AG04449 (cell line): ENCODE results near the gene LRRC4B.
"Not testable (repeated sequence)": the region's sequence is repeated elsewhere in the genome, so short reads cannot be mapped to it uniquely, and the experiment has no call there.

ENCODE experiments used
- CTCF ChIA-PET: fragments of 350-600 bp; formaldehyde crosslinking; extraction: SDS; loops from one replicate; lab custom pipeline; 2021; ENCODE audit warnings: antibody characterized with exemption; lab: Yijun Ruan, JAX
- POLR2A ChIA-PET: fragments of 400-600, 350-600 bp; formaldehyde crosslinking; extraction: SDS; loops from one replicate; lab custom pipeline; 2020; ENCODE audit warnings: antibody characterized with exemption, inconsistent platforms; lab: Yijun Ruan, JAX
- DNase-seq: peaks from one replicate; pipeline ENCODE4 v3.0.0-alpha.2; 2010; ENCODE audit warnings: low read depth, low spot score
- H3K4me3 ChIP-seq: 2 replicates; pipeline ENCODE4 v1.5.1; 2011; ENCODE audit warnings: low read depth, mild to moderate bottlenecking, control low read depth, low read length
- CTCF ChIP-seq: IDR thresholded peaks from one replicate; pipeline ENCODE4 v1.5.1; 2011; ENCODE audit warnings: mild to moderate bottlenecking, moderate library complexity, low read length, control low read depth, inconsistent platforms; ENCODE audit not compliant: insufficient read depth; ENCODE audit errors: missing control alignments

LRRC4B gene

DNA sequence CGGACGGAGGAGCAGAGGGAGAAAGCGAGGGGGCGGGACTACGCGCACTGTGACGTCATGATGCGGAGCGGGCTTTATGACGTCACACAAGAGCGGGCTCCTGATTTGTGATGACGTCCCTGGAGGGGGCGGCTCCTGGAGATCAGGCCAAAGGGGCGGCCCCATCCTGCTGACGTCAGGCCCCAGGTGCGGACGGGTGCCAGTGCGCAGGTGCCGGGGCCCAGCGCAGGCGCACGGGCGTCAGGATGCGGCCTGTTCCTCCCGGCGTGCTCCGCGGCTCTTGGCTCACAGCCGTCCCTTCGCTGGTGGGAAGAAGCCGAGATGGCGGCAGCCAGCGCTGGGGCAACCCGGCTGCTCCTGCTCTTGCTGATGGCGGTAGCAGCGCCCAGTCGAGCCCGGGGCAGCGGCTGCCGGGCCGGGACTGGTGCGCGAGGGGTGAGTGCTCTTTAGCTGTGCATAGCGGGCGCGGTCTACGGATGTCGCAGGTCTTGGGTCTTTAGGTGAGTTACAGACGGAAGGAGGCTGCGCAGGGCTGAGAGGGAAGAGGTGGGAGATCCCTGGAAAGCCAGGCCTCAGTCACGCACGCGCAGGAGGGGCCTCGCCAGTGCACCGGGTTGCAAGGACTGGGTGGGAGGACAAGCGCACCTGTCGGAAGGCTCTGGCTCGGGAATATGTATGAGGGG, 91.9 kb downstream of the LRRC4B start, which contains the start of the genes EMC10 and GARIN5A:
Gene EMC10 (plus strand): TSS at position 284 of the 683 bp plus-strand sequence. CDS start 38 bp downstream, at position 322.
Gene GARIN5A (minus strand): TSS at position 625 of the 683 bp plus-strand sequence. CDS start 460 bp downstream, at position 165.
- TF ChIP-seq CTCF, result no peak
- POLR2A ChIA-PET, result no interaction called here
- H3K4me3 ChIP-seq, result peak within 1 kb of the TSS; percentile 91
- CTCF ChIA-PET, result interaction anchor here (1.1 kb wide), 1 partner anchor 16 kb away, joined by 5 read pairs; no protein-coding TSS in a partner anchor
- peak; percentile 49 for DNase-seq

GRCh38 chr19:50475736-50476223, 92.5 kb downstream of the LRRC4B start:
- peak overlapping the region; percentile 91; the same call in 1 of the 2 replicates for H3K4me3 ChIP-seq
- POLR2A ChIA-PET, result no interaction called here
- CTCF ChIA-PET, result interaction anchor here (1.1 to 3.9 kb wide), 3 partner anchors 10 to 15 kb away, joined by 5 to 35 read pairs (median 5); no protein-coding TSS in a partner anchor
- no peak for TF ChIP-seq CTCF
- no peak for DNase-seq

- TF ChIP-seq CTCF, result no peak
- CTCF ChIA-PET, result interaction anchor here (1.0 to 3.9 kb wide), 3 partner anchors 9 to 106 kb away, joined by 5 to 35 read pairs (median 6); no protein-coding TSS in a partner anchor
- POLR2A ChIA-PET, result no interaction called here
- H3K4me3 ChIP-seq, result no peak overlapping the region
- no peak for DNase-seq
These were observed 93.1 kb downstream of the LRRC4B start for GRCh38 chr19:50475101-50475568.

GRCh38 chr19:50473336-50473735, 94.9 kb downstream of the LRRC4B start:
- DNase-seq, POLR2A ChIA-PET, H3K4me3 ChIP-seq: not testable (repeated sequence)
- CTCF ChIA-PET, result interaction anchor here (3.9 kb wide), 1 partner anchor 11 kb away, joined by 35 read pairs; no protein-coding TSS in a partner anchor

GRCh38 chr19:50468818-50469217, 99.4 kb downstream of the LRRC4B start:
- ChIA-PET CTCF (interaction anchor here (1.3 kb wide), 1 partner anchor 101 kb away, joined by 5 read pairs; no protein-coding TSS in a partner anchor), POLR2A (no interaction called here)
- no peak overlapping the region for H3K4me3 ChIP-seq
- DNase-seq, result no peak
- no peak for TF ChIP-seq CTCF

- H3K4me3 ChIP-seq, result no peak overlapping the region
- ChIA-PET POLR2A (no interaction called here), CTCF (interaction anchor here (1.3 kb wide), 1 partner anchor 99 kb away, joined by 5 read pairs; no protein-coding TSS in a partner anchor)
- no peak for TF ChIP-seq CTCF
- DNase-seq, result no peak
These were observed 100.7 kb downstream of the LRRC4B start for GRCh38 chr19:50467566-50467965.
